ENCODE data around the gene TBC1D17.

- TF ChIP-seq EP300 (IDR thresholded peaks at IDR 0.05) (no peak), POLR2A (IDR thresholded peaks at IDR 0.05) (no peak)
Measured at GRCh38 chr19:49907745-49908446, 30.4 kb downstream of the TBC1D17 start.
